Measurements from ENCODE around the gene DISP2. TPM values are rescaled to one million over a fixed set of nuclear protein-coding genes. Genes with fewer than 3 reads are reported as not detected.

DISP2 gene
- total and polyA plus RNA-seq, 9 donors, result 0.20 to 4.3 (median 1.1) TPM

GRCh38 chr15:40372981-40373380, 15.0 kb downstream of the DISP2 start:
- H3K27me3 ChIP-seq (ENCODE audit: control insufficient read depth, insufficient read depth, low read length), result peaks cover 3% of the 10 kb centered on the region
- 60% methylated on average over 1 of the region's 2 CpGs for WGBS (ENCODE audit: insufficient coverage)
- H3K9me3 ChIP-seq (replicated peaks; ENCODE audit: control insufficient read depth, low read depth, low read length), result no peaks in the 10 kb centered on the region
- H3K4me3 ChIP-seq (ENCODE audit: low read length), result no peak overlapping the region
- H3K27ac ChIP-seq (ENCODE audit: low read length), result no peak overlapping the region
- no peak for DNase-seq
- H3K36me3 ChIP-seq (ENCODE audit: control insufficient read depth, insufficient read depth, low read length), result no peaks in the 10 kb centered on the region
- H3K4me1 ChIP-seq (ENCODE audit: control insufficient read depth, insufficient read depth, low read length), result peaks cover 12% of the 10 kb centered on the region

DNA sequence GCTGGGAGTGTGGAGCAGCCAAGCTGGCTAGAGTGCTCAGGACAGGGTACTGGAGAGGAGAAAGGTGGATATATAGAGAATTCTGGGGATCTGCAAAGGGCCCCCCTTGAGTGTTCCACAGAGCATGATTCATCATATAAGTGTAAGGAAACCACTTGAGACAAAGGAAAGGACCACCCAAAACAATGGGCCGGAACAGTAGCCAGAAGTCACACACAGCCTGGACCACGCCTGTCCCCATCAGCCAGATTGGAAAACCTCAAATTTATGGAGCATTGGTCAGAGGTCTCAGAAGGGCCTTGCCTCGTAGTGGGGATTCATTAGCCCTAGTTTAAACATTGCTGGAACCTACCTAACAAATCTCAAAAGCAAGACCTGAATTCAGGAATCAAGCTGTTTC, 19.6 kb downstream of the DISP2 start:
- Histone ChIP-seq H3K36me3 (ENCODE audit: control insufficient read depth, insufficient read depth, low read length) (no peaks in the 10 kb centered on the region), H3K4me1 (ENCODE audit: control insufficient read depth, insufficient read depth, low read length) (peaks cover 9% of the 10 kb centered on the region), H3K9me3 (replicated peaks; ENCODE audit: control insufficient read depth, low read depth, low read length) (no peaks in the 10 kb centered on the region), H3K27ac (ENCODE audit: low read length) (no peak overlapping the region), H3K27me3 (ENCODE audit: control insufficient read depth, insufficient read depth, low read length) (no peaks in the 10 kb centered on the region), H3K4me3 (ENCODE audit: low read length) (no peak overlapping the region)
- 61% methylated on average over 3 of the region's 3 CpGs for WGBS (ENCODE audit: insufficient coverage)
- no peak for DNase-seq

DNA sequence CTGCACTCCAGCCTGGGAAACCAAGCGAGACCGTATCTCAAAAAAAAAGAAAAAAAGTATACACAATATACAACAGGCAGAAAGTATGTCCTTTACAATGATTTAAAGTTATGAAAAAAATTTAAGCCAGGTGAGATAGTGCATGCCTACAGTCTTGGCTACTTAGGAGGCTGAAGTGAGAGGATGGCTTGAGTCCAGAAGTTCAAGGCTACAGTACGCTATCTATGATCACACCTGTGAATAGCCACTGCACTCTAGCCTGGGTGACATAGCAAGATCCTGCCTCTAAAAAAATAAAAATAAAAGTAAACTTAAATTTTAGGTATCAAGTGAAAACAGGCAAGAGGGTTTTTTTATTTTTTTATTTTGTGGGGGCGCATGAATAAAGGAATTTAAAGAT, 21.4 kb downstream of the DISP2 start:
- Histone ChIP-seq H3K9me3 (replicated peaks; ENCODE audit: control insufficient read depth, low read depth, low read length) (no peaks in the 10 kb centered on the region), H3K27ac (ENCODE audit: low read length) (peak overlapping the region; percentile 21), H3K4me1 (ENCODE audit: control insufficient read depth, insufficient read depth, low read length) (peaks cover 16% of the 10 kb centered on the region), H3K27me3 (ENCODE audit: control insufficient read depth, insufficient read depth, low read length) (no peaks in the 10 kb centered on the region), H3K4me3 (ENCODE audit: low read length) (no peak overlapping the region), H3K36me3 (ENCODE audit: control insufficient read depth, insufficient read depth, low read length) (peaks cover 2% of the 10 kb centered on the region)
- no peak for DNase-seq
- no CpG with 5 or more reads among the region's 4 CpGs for WGBS (ENCODE audit: insufficient coverage)

- WGBS (ENCODE audit: insufficient coverage), result 30% methylated on average over 4 of the region's 4 CpGs
- H3K9me3 ChIP-seq (replicated peaks; ENCODE audit: control insufficient read depth, low read depth, low read length), result no peaks in the 10 kb centered on the region
- H3K4me1 ChIP-seq (ENCODE audit: control insufficient read depth, insufficient read depth, low read length), result peaks cover 16% of the 10 kb centered on the region
- peak; percentile 87 for DNase-seq
- H3K27ac ChIP-seq (ENCODE audit: low read length), result peak overlapping the region; percentile 62
- no peak overlapping the region for H3K4me3 ChIP-seq (ENCODE audit: low read length)
- peaks cover 2% of the 10 kb centered on the region for H3K36me3 ChIP-seq (ENCODE audit: control insufficient read depth, insufficient read depth, low read length)
- H3K27me3 ChIP-seq (ENCODE audit: control insufficient read depth, insufficient read depth, low read length), result no peaks in the 10 kb centered on the region
These were observed 21.8 kb downstream of the DISP2 start for GRCh38 chr15:40379853-40380252.

DNA sequence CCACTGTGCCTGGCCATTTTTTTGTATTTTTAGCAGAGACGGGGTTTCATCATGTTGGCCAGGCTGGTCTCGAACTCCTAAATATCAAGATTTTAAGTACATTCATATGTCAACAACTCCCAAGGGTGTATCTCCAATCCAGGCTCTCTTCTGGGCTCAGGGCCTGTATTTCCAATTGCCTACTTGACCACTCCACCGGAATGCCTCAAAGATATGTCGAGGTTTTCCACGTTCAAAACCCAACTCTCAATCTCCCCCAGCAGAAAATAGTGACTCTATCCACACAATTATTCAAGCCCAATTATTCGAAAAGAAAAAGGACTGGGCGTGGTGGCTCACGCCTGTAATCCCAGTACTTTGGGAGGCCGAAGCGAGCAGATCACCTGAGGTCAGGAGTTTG, 22.6 kb downstream of the DISP2 start:
- H3K27me3 ChIP-seq (ENCODE audit: control insufficient read depth, insufficient read depth, low read length), result no peaks in the 10 kb centered on the region
- H3K36me3 ChIP-seq (ENCODE audit: control insufficient read depth, insufficient read depth, low read length), result peaks cover 2% of the 10 kb centered on the region
- H3K4me1 ChIP-seq (ENCODE audit: control insufficient read depth, insufficient read depth, low read length), result peaks cover 16% of the 10 kb centered on the region
- H3K4me3 ChIP-seq (ENCODE audit: low read length), result no peak overlapping the region
- no peak for DNase-seq
- H3K27ac ChIP-seq (ENCODE audit: low read length), result no peak overlapping the region
- 86% methylated on average over 10 of the region's 10 CpGs for WGBS (ENCODE audit: insufficient coverage)
- H3K9me3 ChIP-seq (replicated peaks; ENCODE audit: control insufficient read depth, low read depth, low read length), result no peaks in the 10 kb centered on the region

- WGBS (ENCODE audit: insufficient coverage), result 90% methylated on average over 4 of the region's 11 CpGs
- H3K4me3 ChIP-seq (ENCODE audit: low read length), result no peak overlapping the region
- DNase-seq, result no peak
These were observed 24.0 kb downstream of the DISP2 start for GRCh38 chr15:40381818-40382529.

GRCh38 chr15:40382580-40383456, 24.8 kb downstream of the DISP2 start, which contains the start of gene KNSTRN:
Gene KNSTRN, plus strand, starts transcription at chr15:40382721. Its CDS starts 115 bp downstream, at chr15:40382836.
- no peaks in the 10 kb centered on the region for H3K27me3 ChIP-seq (ENCODE audit: control insufficient read depth, insufficient read depth, low read length)
- 4% methylated on average over 48 of the region's 57 CpGs for WGBS (ENCODE audit: insufficient coverage)
- peak within 1 kb of the TSS; percentile 31 for H3K27ac ChIP-seq (ENCODE audit: low read length)
- peaks cover 16% of the 10 kb centered on the region for H3K4me1 ChIP-seq (ENCODE audit: control insufficient read depth, insufficient read depth, low read length)
- H3K4me3 ChIP-seq (ENCODE audit: low read length), result peak within 1 kb of the TSS; percentile 90
- H3K36me3 ChIP-seq (ENCODE audit: control insufficient read depth, insufficient read depth, low read length), result peaks cover 20% of the 10 kb centered on the region
- peak; percentile 97 for DNase-seq
- no peaks in the 10 kb centered on the region for H3K9me3 ChIP-seq (replicated peaks; ENCODE audit: control insufficient read depth, low read depth, low read length)

More at GRCh38 chr15:40381818-40382529, 24.0 kb downstream of the DISP2 start:
- Histone ChIP-seq H3K4me1 (ENCODE audit: control insufficient read depth, insufficient read depth, low read length) (peaks cover 16% of the 10 kb centered on the region), H3K36me3 (ENCODE audit: control insufficient read depth, insufficient read depth, low read length) (peaks cover 13% of the 10 kb centered on the region), H3K27ac (ENCODE audit: low read length) (no peak overlapping the region), H3K27me3 (ENCODE audit: control insufficient read depth, insufficient read depth, low read length) (no peaks in the 10 kb centered on the region), H3K9me3 (replicated peaks; ENCODE audit: control insufficient read depth, low read depth, low read length) (no peaks in the 10 kb centered on the region)

DNA sequence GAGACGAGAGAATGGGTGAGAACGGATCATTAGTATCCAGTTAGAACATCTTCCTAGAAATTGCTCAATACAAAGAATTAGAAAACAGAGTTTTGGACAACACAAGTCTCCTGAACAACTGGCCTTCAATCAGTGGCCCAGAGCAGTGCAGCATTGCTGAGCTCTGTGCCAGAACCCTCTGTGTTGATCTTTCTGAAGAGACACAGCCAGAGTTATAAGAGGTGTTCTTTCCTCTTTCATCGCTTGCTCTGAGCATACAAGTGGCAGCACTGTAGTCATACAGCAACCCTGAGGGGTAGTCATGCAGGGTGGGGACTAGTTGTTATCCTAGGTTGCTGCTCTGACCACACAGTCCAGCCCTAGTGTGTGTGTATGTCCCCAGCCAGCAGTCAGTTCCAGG, 28.5 kb downstream of the DISP2 start:
- Histone ChIP-seq H3K36me3 (ENCODE audit: control insufficient read depth, insufficient read depth, low read length) (peaks cover 34% of the 10 kb centered on the region), H3K27ac (ENCODE audit: low read length) (no peak overlapping the region), H3K9me3 (replicated peaks; ENCODE audit: control insufficient read depth, low read depth, low read length) (no peaks in the 10 kb centered on the region), H3K4me1 (ENCODE audit: control insufficient read depth, insufficient read depth, low read length) (peaks cover 11% of the 10 kb centered on the region), H3K27me3 (ENCODE audit: control insufficient read depth, insufficient read depth, low read length) (no peaks in the 10 kb centered on the region), H3K4me3 (ENCODE audit: low read length) (no peak overlapping the region)
- no peak for DNase-seq
- 100% methylated on average over 2 of the region's 3 CpGs for WGBS (ENCODE audit: insufficient coverage)

DNA sequence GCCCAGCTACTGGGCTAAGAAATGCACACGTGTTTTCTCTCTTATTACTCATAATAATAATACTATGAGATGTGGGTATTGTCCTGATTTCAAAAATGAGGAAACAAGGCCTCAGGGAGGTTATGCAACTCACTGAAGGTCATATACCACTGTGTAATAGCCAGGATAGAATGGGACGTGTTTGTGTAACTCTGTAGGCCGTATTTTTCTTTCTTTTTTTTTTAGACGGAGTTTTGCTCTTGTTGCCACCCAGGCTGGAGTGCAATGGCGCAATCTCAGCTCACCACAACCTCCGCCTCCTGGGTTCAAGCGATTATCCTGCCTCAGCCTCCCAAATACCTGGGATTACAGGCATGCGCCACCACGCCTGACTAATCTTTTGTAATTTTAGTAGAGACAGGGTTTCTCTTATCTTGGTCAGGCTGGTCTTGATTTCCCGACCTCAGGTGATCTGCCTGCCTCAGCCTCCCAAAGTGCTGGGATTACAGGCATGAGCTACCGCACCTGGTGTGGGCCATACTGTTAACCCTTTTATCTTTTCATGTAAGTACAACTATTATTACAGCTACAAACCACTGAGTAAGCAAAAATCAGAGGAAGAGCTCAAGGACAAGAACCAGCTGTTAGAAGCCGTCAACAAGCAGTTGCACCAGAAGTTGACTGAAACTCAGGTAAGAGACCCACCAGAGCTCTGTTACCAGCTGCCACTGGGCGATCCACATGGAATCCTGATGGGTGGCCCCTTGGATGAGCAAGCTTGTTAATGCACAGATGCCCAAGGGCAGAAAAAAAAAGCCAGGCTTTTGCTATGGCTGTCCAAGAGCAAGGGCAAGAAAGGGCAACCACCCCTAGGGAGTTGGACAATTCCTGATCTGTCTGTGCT, 31.2 kb downstream of the DISP2 start:
- DNase-seq, result peak; percentile 39
- no peak overlapping the region for H3K4me3 ChIP-seq (ENCODE audit: low read length)
- no peaks in the 10 kb centered on the region for H3K9me3 ChIP-seq (replicated peaks; ENCODE audit: control insufficient read depth, low read depth, low read length)
- H3K4me1 ChIP-seq (ENCODE audit: control insufficient read depth, insufficient read depth, low read length), result no peaks in the 10 kb centered on the region
- no peaks in the 10 kb centered on the region for H3K27me3 ChIP-seq (ENCODE audit: control insufficient read depth, insufficient read depth, low read length)
- WGBS (ENCODE audit: insufficient coverage), result 94% methylated on average over 9 of the region's 13 CpGs
- H3K36me3 ChIP-seq (ENCODE audit: control insufficient read depth, insufficient read depth, low read length), result peaks cover 43% of the 10 kb centered on the region
- no peak overlapping the region for H3K27ac ChIP-seq (ENCODE audit: low read length)
